Spleen (tissue), 11 donors: Measurements from ENCODE around the gene TJP1. TPM values are rescaled to one million over a fixed set of nuclear protein-coding genes. Genes with fewer than 3 reads are reported as not detected.
"Not testable (repeated sequence)": the region's sequence is repeated elsewhere in the genome, so short reads cannot be mapped to it uniquely, and the experiment has no call there.

Experiments
- DNase-seq: peaks from one replicate; pipeline ENCODE4 v3.0.0-alpha.2; 2020
- H3K27ac ChIP-seq, 8 donors: fragments of 200-600 bp; sonication (generic) in 7 of 8; 1 replicate in 4 of 8; 2 replicates in 4 of 8; pipeline versions ENCODE4 v1.5.0 to v1.8.0; 2016 to 2021; ENCODE audit warnings: inconsistent platforms in 4 of 8, mild to moderate bottlenecking in 4 of 8, moderate library complexity in 1 of 8
- H3K27me3 ChIP-seq, 7 donors: fragments of 200-600 bp; sonication (generic) in 6 of 7; replicated peaks in 1 of 7; 1 replicate in 4 of 7; 2 replicates in 3 of 7; pipeline versions ENCODE4 v1.5.0 to v1.8.0; 2016 to 2021; ENCODE audit warnings: inconsistent platforms in 3 of 7, mild to moderate bottlenecking in 1 of 7
- H3K36me3 ChIP-seq, 6 donors: fragments of 200-600 bp; sonication (generic) in 5 of 6; 1 replicate in 4 of 6; 2 replicates in 2 of 6; pipeline versions ENCODE4 v1.5.0 to v1.8.0; 2016 to 2021; ENCODE audit warnings: inconsistent platforms in 2 of 6
- H3K4me1 ChIP-seq, 6 donors: fragments of 200-600 bp; sonication (generic) in 5 of 6; 1 replicate in 3 of 6; 2 replicates in 3 of 6; pipeline versions ENCODE4 v1.5.0 to v1.8.0; 2016 to 2021; ENCODE audit warnings: inconsistent platforms in 3 of 6
- H3K4me3 ChIP-seq, 8 donors: fragments of 200-600 bp; sonication (generic) in 7 of 8; 1 replicate in 4 of 8; 2 replicates in 4 of 8; pipeline versions ENCODE4 v1.5.0 to v1.8.0; 2016 to 2021; ENCODE audit warnings: inconsistent platforms in 4 of 8, mild to moderate bottlenecking in 4 of 8, moderate library complexity in 2 of 8
- H3K9me3 ChIP-seq, 8 donors: fragments of 200-600 bp; sonication (generic) in 7 of 8; 1 replicate in 4 of 8; 2 replicates in 4 of 8; pipeline versions ENCODE4 v1.5.0 to v1.8.0; 2016 to 2021; ENCODE audit warnings: inconsistent platforms in 4 of 8
- POLR2A ChIP-seq, 3 donors: fragments of 450-650 bp; IDR thresholded peaks; one replicate each; pipeline ENCODE4 v1.5.1; 2017; ENCODE audit warnings: antibody characterized with exemption in 3 of 3, mild to moderate bottlenecking in 1 of 3
- POLR2AphosphoS5 ChIP-seq, 3 donors: sonication (generic); formaldehyde crosslinking; IDR thresholded peaks; one replicate each; pipeline ENCODE4 v1.5.1; 2017; ENCODE audit warnings: antibody characterized with exemption in 3 of 3
- WGBS, 5 donors: extraction: QIAGEN DNeasy Blood & Tissue Kit in 3 of 5; methylation state at CpG; one replicate each; pipeline versions ENCODE4 v1.1.5 to v1.1.7; 2013 to 2018; 5-methylcytosine and 5-hydroxymethylcytosine counted together
- intact Hi-C: fragments of 100-400 bp; cut with DNase I; formaldehyde crosslinking; loops from one replicate; pipeline ENCODE4 v1.15.0; 2023; ENCODE audit warnings: low total_unique reads
- polyA plus RNA-seq, 3 donors: library from polyadenylated mRNA; stranded (reverse); fragments of 200-250 nt; gene quantifications; one replicate each; pipeline ENCODE4 v1.2.1, GENCODE V29; 2013
- total RNA-seq, 7 donors: library from RNA; depleted of rRNA in 3 of 7; stranded (reverse); fragments of >200 nt in 3 of 7; fragmentation: NEBNext Ultra II Directional in 4 of 7; extraction: Animal tissue kit (Norgen Biotek cat#: 25700) in 4 of 7; gene quantifications; one replicate each; pipeline versions ENCODE4 v1.1.0 to v1.2.1, GENCODE V29; 2016 to 2021
- TF ChIP-seq, protein P1 (sequence below), 11 experiments: fragments of 200-600 bp in 7 of 11; fragments of 450-650 bp in 4 of 11; sonication (generic) in 4 of 11; IDR thresholded peaks in 8 of 11; conservative IDR thresholded peaks in 3 of 11; 1 replicate in 7 of 11; 2 replicates in 4 of 11; pipeline versions ENCODE4 v1.4.0 to v1.8.0; 2016 to 2021; ENCODE audit warnings: antibody characterized with exemption in 11 of 11, inconsistent platforms in 4 of 11, mild to moderate bottlenecking in 1 of 11
- donor health status: healthy with polysubstance abuse.
- donor health status: DM: no; HTN: no; CAD: no; lungs with moderate emphysema.
- donor health status: DM: no; HTN: no; CAD: no.
- donor health status: Bipolar disorder and iron deficiency.
- donor health status: healthy.
- donor health status: DM: no; HTN: no; CAD: no.
- donor health status: DM: yes; HTN: yes; CAD: no.

TJP1 gene
- total and polyA plus RNA-seq, 10 donors, result 2.9 to 71.8 (median 49.7) TPM

DNA sequence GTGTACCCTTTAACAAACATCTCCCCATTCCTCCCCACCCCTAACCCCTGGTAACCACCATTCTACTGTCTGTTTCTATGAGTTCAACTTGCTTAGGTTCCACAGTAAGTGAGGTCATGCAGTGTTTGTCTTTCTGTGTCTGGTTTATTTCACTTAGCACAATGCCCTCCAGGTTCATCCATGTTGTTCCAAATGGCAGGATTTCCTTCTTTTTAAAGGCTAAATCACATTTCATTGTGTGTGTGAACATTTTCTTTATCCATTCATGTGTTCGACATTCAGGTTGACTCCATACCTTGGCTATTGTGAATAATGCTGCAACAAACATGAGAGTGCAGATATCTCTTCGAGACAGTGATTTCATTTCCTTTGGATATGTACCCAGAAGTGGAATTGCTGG, 62.7 kb downstream of the TJP1 start:
- no peak overlapping the region for H3K27ac ChIP-seq
- H3K9me3 ChIP-seq, result no peaks in the 10 kb centered on the region
- no peak for TF ChIP-seq POLR2A (IDR thresholded peaks at IDR 0.05)
- TF ChIP-seq, protein P1, sequence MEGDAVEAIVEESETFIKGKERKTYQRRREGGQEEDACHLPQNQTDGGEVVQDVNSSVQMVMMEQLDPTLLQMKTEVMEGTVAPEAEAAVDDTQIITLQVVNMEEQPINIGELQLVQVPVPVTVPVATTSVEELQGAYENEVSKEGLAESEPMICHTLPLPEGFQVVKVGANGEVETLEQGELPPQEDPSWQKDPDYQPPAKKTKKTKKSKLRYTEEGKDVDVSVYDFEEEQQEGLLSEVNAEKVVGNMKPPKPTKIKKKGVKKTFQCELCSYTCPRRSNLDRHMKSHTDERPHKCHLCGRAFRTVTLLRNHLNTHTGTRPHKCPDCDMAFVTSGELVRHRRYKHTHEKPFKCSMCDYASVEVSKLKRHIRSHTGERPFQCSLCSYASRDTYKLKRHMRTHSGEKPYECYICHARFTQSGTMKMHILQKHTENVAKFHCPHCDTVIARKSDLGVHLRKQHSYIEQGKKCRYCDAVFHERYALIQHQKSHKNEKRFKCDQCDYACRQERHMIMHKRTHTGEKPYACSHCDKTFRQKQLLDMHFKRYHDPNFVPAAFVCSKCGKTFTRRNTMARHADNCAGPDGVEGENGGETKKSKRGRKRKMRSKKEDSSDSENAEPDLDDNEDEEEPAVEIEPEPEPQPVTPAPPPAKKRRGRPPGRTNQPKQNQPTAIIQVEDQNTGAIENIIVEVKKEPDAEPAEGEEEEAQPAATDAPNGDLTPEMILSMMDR (IDR thresholded peaks at IDR 0.05 in 8 of 11, conservative IDR thresholded peaks at IDR 0.05 in 3 of 11), result no peak
- TF ChIP-seq POLR2AphosphoS5 (IDR thresholded peaks at IDR 0.05), result no peak
- DNase-seq, result no peak
- H3K36me3 ChIP-seq, result peaks cover 0 to 20% (median 0%) of the 10 kb centered on the region in 6 donors
- intact Hi-C loops, result no loop called here
- WGBS, 5 donors, result 82 to 93% (median 88%) methylated on average over 2 of the region's 2 CpGs
- no peak overlapping the region for H3K4me3 ChIP-seq
- H3K27me3 ChIP-seq, result no peaks in the 10 kb centered on the region
- H3K4me1 ChIP-seq, result peaks cover 0 to 19% (median 8%) of the 10 kb centered on the region in 6 donors

DNA sequence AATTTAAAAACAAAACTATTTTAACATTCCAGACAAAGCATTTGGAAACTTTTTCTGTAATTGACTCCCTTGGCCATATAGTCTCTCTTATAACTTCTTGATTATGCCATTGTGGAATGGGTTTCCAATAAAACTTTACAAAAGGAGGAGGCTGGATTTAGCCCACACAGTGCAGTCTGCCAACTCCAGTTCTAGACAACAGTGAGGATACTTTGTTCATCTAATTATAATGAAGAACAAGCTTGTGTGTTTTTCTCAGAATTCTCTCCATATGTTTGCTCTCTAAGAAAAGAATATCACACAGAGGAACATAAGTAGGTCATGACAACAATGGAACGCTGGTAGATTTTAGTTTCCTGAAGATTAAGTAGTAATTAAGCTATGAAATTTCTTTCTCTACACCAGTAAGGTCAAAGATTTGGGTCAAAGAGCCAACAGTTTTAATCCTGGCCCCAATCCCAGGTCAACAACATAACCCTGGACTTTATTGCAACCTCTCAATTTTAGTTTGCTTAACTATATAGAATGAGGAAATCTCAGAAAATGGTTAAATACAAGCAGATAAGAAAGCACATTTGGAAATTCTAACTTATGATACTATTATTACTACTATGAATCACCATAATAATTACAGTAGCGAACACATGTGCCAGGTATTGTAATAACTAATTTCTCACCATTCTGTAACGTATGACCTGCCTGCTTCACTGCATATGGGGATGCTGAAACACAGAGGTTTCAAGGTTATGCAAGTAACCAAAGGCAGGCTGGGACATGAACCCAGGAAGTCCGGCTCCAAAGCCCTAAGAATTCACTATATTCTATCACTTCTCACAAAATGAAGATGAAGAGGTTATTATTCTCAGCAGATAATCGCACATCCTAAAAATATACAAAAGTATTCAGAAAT, 65.7 kb downstream of the TJP1 start:
- Histone ChIP-seq H3K9me3 (peaks cover 0 to 4% (median 0%) of the 10 kb centered on the region in 8 donors), H3K27ac (peak overlapping the region in 1 of 8 donors; percentile 30), H3K4me1 (peaks cover 0 to 19% (median 8%) of the 10 kb centered on the region in 6 donors), H3K27me3 (no peaks in the 10 kb centered on the region), H3K4me3 (no peak overlapping the region), H3K36me3 (peaks cover 0 to 20% (median 0%) of the 10 kb centered on the region in 6 donors)
- WGBS, 5 donors, result 55 to 67% (median 63%) methylated on average over 5 of the region's 5 CpGs
- intact Hi-C loops, result no loop called here
- DNase-seq, result no peak
- no peak for TF ChIP-seq POLR2A (IDR thresholded peaks at IDR 0.05)
- TF ChIP-seq, protein P1 (IDR thresholded peaks at IDR 0.05 in 8 of 11, conservative IDR thresholded peaks at IDR 0.05 in 3 of 11), result no peak
- no peak for TF ChIP-seq POLR2AphosphoS5 (IDR thresholded peaks at IDR 0.05)

DNA sequence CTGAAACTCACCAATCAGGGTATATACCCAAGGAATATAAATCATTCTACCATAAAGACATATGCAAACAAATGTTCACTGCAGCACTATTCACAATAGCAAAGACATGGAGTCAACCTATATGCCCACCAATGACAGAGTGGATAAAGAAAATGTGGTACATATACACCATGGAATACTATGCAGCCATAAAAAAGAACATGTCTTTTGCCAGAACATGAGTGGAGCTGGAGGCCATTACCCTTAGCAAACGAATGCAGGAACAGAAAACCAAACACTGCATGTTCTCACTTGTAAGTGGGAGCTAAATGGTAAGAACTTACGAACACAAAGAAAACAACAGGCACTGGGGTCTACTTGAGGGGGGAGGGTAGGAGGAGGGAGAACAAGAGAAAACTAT, 68.3 kb downstream of the TJP1 start:
- DNase-seq, H3K27ac ChIP-seq, intact Hi-C loops, H3K27me3 ChIP-seq, H3K36me3 ChIP-seq, H3K9me3 ChIP-seq, H3K4me3 ChIP-seq: not testable (repeated sequence)
- WGBS, 5 donors, result 78 to 91% (median 82%) methylated on average over 2 of the region's 2 CpGs
- peaks cover 0 to 19% (median 8%) of the 10 kb centered on the region in 6 donors for H3K4me1 ChIP-seq

DNA sequence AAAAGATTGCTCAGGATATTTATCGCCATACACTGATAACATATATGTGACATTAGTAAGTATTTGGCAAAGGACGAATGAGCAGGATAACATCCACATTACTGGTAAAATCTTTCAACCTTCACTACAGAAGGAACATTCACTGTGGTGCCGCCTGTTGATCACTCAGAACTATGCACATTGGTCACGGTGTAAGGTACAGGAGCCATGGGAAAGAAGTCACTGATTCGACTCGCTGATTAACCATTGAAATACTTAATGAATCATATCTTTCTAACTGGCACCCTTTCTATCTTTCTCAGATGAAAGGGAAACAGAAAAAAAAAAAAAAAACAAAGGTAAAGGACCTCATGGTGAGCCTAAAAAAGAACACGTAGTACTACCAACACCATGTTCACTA, 68.8 kb downstream of the TJP1 start:
- H3K4me1 ChIP-seq, result peaks cover 0 to 19% (median 8%) of the 10 kb centered on the region in 6 donors
- intact Hi-C loops, result no loop called here
- no peak for DNase-seq
- H3K27me3 ChIP-seq, result peaks cover 0 to 5% (median 0%) of the 10 kb centered on the region in 7 donors
- no peaks in the 10 kb centered on the region for H3K36me3 ChIP-seq
- TF ChIP-seq, protein P1 (IDR thresholded peaks at IDR 0.05 in 8 of 11, conservative IDR thresholded peaks at IDR 0.05 in 3 of 11), result no peak
- TF ChIP-seq POLR2AphosphoS5 (IDR thresholded peaks at IDR 0.05) (no peak), POLR2A (IDR thresholded peaks at IDR 0.05) (no peak)
- no peak overlapping the region for H3K4me3 ChIP-seq
- peaks cover 0 to 4% (median 0%) of the 10 kb centered on the region in 8 donors for H3K9me3 ChIP-seq
- H3K27ac ChIP-seq, result no peak overlapping the region
- 92 to 96% (median 93%) methylated on average over 7 of the region's 7 CpGs for WGBS, 5 donors
